ENCODE data around the gene CAPZA3.
"Not testable (repeated sequence)": the region's sequence is repeated elsewhere in the genome, so short reads cannot be mapped to it uniquely, and the experiment has no call there.

The CAPZA3 gene

GRCh38 chr12:18753481-18754123 is 15.7 kb downstream of the CAPZA3 start:
- no peak for DNase-seq (ENCODE audit: low read depth)

GRCh38 chr12:18754124-18754707 is 16.3 kb downstream of the CAPZA3 start:
- DNase-seq (ENCODE audit: low read depth): no peak

- DNase-seq (ENCODE audit: low read depth): no peak
Observed at GRCh38 chr12:18755341-18755740, 17.4 kb downstream of the CAPZA3 start.

GRCh38 chr12:18766479-18766878 is 28.6 kb downstream of the CAPZA3 start:
- DNase-seq (ENCODE audit: low read depth): not testable (repeated sequence)

- DNase-seq (ENCODE audit: low read depth): peak; percentile 6
Observed at GRCh38 chr12:18782827-18783226, 44.9 kb downstream of the CAPZA3 start.

GRCh38 chr12:18785465-18785864 is 47.5 kb downstream of the CAPZA3 start:
- not testable (repeated sequence) for DNase-seq (ENCODE audit: low read depth)
